ENCODE data around the gene DDA1. TPM values are rescaled to one million over a fixed set of nuclear protein-coding genes. Genes with fewer than 3 reads are reported as not detected.

DDA1 gene
- total RNA-seq, 1 donor from 2014 or later: 123 TPM

DNA sequence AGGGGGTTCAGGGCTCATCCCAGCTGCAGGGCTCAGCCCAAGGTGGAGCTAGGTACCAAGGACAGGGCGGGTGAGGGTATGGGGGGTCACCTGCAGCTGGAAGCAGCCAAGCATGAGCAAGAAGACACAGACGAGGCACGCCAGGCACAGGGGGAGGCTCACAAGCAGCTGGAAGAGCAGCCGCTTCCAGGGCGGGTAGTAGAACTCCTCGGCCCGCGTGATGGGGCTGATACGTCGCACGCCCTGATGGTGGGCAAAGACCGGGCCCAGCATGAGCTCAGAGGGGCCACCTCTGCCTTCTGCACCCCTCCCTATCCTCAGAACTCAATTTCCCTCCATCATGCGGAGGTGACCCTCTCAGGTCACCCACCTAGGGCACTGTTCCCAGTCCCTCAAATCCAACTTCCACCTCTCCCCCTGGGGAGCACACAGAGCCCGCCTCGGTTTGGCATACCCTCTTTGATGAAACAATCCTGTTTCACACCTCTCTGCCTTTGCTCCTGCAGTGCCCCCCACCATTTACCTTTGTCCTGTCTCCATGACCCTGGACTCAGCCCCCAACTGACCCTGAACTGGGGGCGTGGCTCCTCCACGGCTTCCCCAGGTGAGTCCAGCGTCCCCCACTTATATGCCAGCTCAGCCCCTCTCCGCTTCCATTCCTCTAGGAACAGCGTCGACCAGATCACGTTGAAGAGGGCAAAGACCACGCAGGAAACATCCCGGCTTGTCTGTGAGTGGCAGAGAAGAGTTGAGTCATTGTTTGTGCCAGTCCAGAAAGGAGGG is 21.1 kb downstream of the DDA1 start:
- H3K27ac ChIP-seq (ENCODE audit: low read depth, low read length): no peak overlapping the region
- Mint-ChIP-seq H3K9me3 (ENCODE audit: unreplicated experiment) (no peaks in the 10 kb centered on the region), H3K36me3 (ENCODE audit: low read depth, unreplicated experiment) (peaks cover 7% of the 10 kb centered on the region), H3K4me3 (ENCODE audit: unreplicated experiment) (no peak overlapping the region), H3K27ac (ENCODE audit: unreplicated experiment) (no peak overlapping the region), H3K27me3 (ENCODE audit: low read depth, unreplicated experiment) (peaks cover 2% of the 10 kb centered on the region), H3K4me1 (ENCODE audit: low read depth, unreplicated experiment) (peaks cover 9% of the 10 kb centered on the region)
- H3K9me3 ChIP-seq (ENCODE audit: insufficient read depth, low read depth, low read length): no peaks in the 10 kb centered on the region
- FAIRE-seq (no peak), DNase-seq (ENCODE audit: low read depth) (no peak)
- no peak overlapping the region for H2AFZ ChIP-seq (ENCODE audit: low read depth, low read length)
- no peaks in the 10 kb centered on the region for H3K79me2 ChIP-seq (ENCODE audit: insufficient read depth, low read length)
- TF ChIP-seq, protein P1, sequence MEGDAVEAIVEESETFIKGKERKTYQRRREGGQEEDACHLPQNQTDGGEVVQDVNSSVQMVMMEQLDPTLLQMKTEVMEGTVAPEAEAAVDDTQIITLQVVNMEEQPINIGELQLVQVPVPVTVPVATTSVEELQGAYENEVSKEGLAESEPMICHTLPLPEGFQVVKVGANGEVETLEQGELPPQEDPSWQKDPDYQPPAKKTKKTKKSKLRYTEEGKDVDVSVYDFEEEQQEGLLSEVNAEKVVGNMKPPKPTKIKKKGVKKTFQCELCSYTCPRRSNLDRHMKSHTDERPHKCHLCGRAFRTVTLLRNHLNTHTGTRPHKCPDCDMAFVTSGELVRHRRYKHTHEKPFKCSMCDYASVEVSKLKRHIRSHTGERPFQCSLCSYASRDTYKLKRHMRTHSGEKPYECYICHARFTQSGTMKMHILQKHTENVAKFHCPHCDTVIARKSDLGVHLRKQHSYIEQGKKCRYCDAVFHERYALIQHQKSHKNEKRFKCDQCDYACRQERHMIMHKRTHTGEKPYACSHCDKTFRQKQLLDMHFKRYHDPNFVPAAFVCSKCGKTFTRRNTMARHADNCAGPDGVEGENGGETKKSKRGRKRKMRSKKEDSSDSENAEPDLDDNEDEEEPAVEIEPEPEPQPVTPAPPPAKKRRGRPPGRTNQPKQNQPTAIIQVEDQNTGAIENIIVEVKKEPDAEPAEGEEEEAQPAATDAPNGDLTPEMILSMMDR (IDR thresholded peaks at IDR 0.05; ENCODE audit: insufficient read depth, low read depth, low read length): no peak
- TF ChIP-seq EZH2 (IDR thresholded peaks at IDR 0.05; ENCODE audit: insufficient read depth, low read length): no peak
- H3K9ac ChIP-seq (ENCODE audit: low read length): no peak overlapping the region
- peaks cover 11% of the 10 kb centered on the region for H3K4me1 ChIP-seq (ENCODE audit: insufficient read depth, low read length)
- peaks cover 2% of the 10 kb centered on the region for H4K20me1 ChIP-seq (ENCODE audit: insufficient read depth, low read length)
- no peak overlapping the region for H3K4me3 ChIP-seq (ENCODE audit: insufficient read depth, low read depth, low read length)
- H3K36me3 ChIP-seq (ENCODE audit: insufficient read depth, low read length): no peaks in the 10 kb centered on the region
- no peaks in the 10 kb centered on the region for H3K27me3 ChIP-seq (ENCODE audit: insufficient read depth, low read length)
- H3K4me2 ChIP-seq (ENCODE audit: low read length): no peak overlapping the region

DNA sequence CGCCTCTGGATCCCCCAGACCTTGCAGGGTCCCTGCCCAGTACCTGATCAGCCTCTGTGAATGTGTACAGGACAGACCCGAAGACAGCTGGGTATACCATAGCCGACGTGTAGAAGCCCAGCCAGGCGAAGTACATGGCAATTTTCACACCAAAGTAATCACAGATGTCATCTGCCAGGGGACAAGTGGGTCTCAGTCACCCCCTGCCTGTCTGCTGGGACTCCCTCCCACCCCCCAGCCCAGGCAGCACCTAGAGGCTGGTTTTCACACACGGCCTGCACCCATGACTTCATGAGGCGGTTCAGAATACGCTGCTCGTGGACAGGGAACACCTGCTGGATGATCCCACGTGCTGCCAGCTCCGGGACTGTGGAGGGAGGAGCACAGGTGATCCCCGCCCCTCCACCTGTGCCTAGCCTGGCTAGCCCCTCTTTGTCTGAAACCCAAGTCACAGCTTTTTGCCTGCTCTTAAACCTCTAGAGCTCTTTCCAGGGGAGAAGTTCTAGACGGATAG is 21.7 kb downstream of the DDA1 start:
- Mint-ChIP-seq H3K9me3 (ENCODE audit: unreplicated experiment) (no peaks in the 10 kb centered on the region), H3K27me3 (ENCODE audit: low read depth, unreplicated experiment) (peaks cover 2% of the 10 kb centered on the region), H3K4me1 (ENCODE audit: low read depth, unreplicated experiment) (peaks cover 9% of the 10 kb centered on the region), H3K4me3 (ENCODE audit: unreplicated experiment) (no peak overlapping the region), H3K36me3 (ENCODE audit: low read depth, unreplicated experiment) (peaks cover 7% of the 10 kb centered on the region), H3K27ac (ENCODE audit: unreplicated experiment) (no peak overlapping the region)
- H3K9ac ChIP-seq (ENCODE audit: low read length): no peak overlapping the region
- no peak overlapping the region for H2AFZ ChIP-seq (ENCODE audit: low read depth, low read length)
- no peaks in the 10 kb centered on the region for H3K9me3 ChIP-seq (ENCODE audit: insufficient read depth, low read depth, low read length)
- peaks cover 8% of the 10 kb centered on the region for H3K4me1 ChIP-seq (ENCODE audit: insufficient read depth, low read length)
- H3K4me2 ChIP-seq (ENCODE audit: low read length): no peak overlapping the region
- no peaks in the 10 kb centered on the region for H3K36me3 ChIP-seq (ENCODE audit: insufficient read depth, low read length)
- no peaks in the 10 kb centered on the region for H3K27me3 ChIP-seq (ENCODE audit: insufficient read depth, low read length)
- FAIRE-seq (no peak), DNase-seq (ENCODE audit: low read depth) (no peak)
- peaks cover 2% of the 10 kb centered on the region for H4K20me1 ChIP-seq (ENCODE audit: insufficient read depth, low read length)
- no peak overlapping the region for H3K4me3 ChIP-seq (ENCODE audit: insufficient read depth, low read depth, low read length)
- TF ChIP-seq EZH2 (IDR thresholded peaks at IDR 0.05; ENCODE audit: insufficient read depth, low read length): no peak
- TF ChIP-seq, protein P1 (IDR thresholded peaks at IDR 0.05; ENCODE audit: insufficient read depth, low read depth, low read length): no peak
- H3K79me2 ChIP-seq (ENCODE audit: insufficient read depth, low read length): no peaks in the 10 kb centered on the region
- H3K27ac ChIP-seq (ENCODE audit: low read depth, low read length): no peak overlapping the region

DNA sequence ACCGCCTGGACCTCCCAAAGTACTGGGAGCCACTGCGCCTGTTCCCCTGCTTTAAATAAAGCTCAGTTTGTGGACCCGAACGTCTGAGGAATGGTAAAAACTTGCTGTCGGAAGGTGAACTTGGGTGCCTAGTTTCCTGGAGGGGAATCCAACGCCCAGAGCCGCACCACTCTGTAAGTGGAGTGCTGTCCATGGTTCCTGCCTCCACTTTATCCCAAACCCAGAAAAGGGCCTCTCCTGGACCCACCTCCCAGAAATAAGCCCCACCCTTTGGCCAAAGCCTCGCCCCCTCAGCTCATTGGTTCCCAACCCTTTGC is 23.0 kb downstream of the DDA1 start:
- TF ChIP-seq, protein P1 (IDR thresholded peaks at IDR 0.05; ENCODE audit: insufficient read depth, low read depth, low read length): no peak
- TF ChIP-seq EZH2 (IDR thresholded peaks at IDR 0.05; ENCODE audit: insufficient read depth, low read length): no peak
- Histone ChIP-seq H3K4me1 (ENCODE audit: insufficient read depth, low read length) (peaks cover 8% of the 10 kb centered on the region), H3K36me3 (ENCODE audit: insufficient read depth, low read length) (no peaks in the 10 kb centered on the region), H3K4me2 (ENCODE audit: low read length) (no peak overlapping the region), H2AFZ (ENCODE audit: low read depth, low read length) (no peak overlapping the region), H3K27me3 (ENCODE audit: insufficient read depth, low read length) (no peaks in the 10 kb centered on the region), H4K20me1 (ENCODE audit: insufficient read depth, low read length) (peaks cover 2% of the 10 kb centered on the region), H3K9me3 (ENCODE audit: insufficient read depth, low read depth, low read length) (no peaks in the 10 kb centered on the region), H3K79me2 (ENCODE audit: insufficient read depth, low read length) (no peaks in the 10 kb centered on the region), H3K9ac (ENCODE audit: low read length) (no peak overlapping the region), H3K27ac (ENCODE audit: low read depth, low read length) (no peak overlapping the region), H3K4me3 (ENCODE audit: insufficient read depth, low read depth, low read length) (no peak overlapping the region)
- FAIRE-seq (no peak), DNase-seq (ENCODE audit: low read depth) (no peak)
- Mint-ChIP-seq H3K36me3 (ENCODE audit: low read depth, unreplicated experiment) (peaks cover 7% of the 10 kb centered on the region), H3K27me3 (ENCODE audit: low read depth, unreplicated experiment) (peaks cover 2% of the 10 kb centered on the region), H3K4me1 (ENCODE audit: low read depth, unreplicated experiment) (peaks cover 3% of the 10 kb centered on the region), H3K4me3 (ENCODE audit: unreplicated experiment) (no peak overlapping the region), H3K27ac (ENCODE audit: unreplicated experiment) (no peak overlapping the region), H3K9me3 (ENCODE audit: unreplicated experiment) (no peaks in the 10 kb centered on the region)
